Epithelial cell of proximal tubule (primary cell): ENCODE measurements around the gene RSBN1L. TPM values are rescaled to one million over a fixed set of nuclear protein-coding genes. Genes with fewer than 3 reads are reported as not detected.

ENCODE experiments used
- DNase-seq: peaks from one replicate; pipeline ENCODE4 v3.0.0-alpha.2; 2011; ENCODE audit warnings: low read depth
- H3K4me3 ChIP-seq: 2 replicates; pipeline ENCODE4 v1.5.1; 2011; ENCODE audit warnings: low read depth, mild to moderate bottlenecking, low read length
- CTCF ChIP-seq: conservative IDR thresholded peaks from 2 replicates; pipeline ENCODE4 v1.5.1; 2012; ENCODE audit warnings: low read depth, mild to moderate bottlenecking, low read length
- total RNA-seq: library from RNA; depleted of rRNA; stranded (reverse); fragments of >200 nt; gene quantifications from 2 replicates; pipeline ENCODE4 v1.2.3, GENCODE V29; 2015

RSBN1L gene
- total RNA-seq, 1 donor from 2014 or later = 13.0 TPM

- no peak for DNase-seq
- TF ChIP-seq CTCF = no peak
- H3K4me3 ChIP-seq = no peak overlapping the region
These were observed 115.4 kb downstream of the RSBN1L start for GRCh38 chr7:77811516-77812289.

GRCh38 chr7:77812290-77812685 lies 116.0 kb downstream of the RSBN1L start:
- TF ChIP-seq CTCF = no peak
- H3K4me3 ChIP-seq = no peak overlapping the region
- DNase-seq = no peak

- no peak for DNase-seq
- H3K4me3 ChIP-seq = no peak overlapping the region
- TF ChIP-seq CTCF = no peak
These were observed 116.9 kb downstream of the RSBN1L start for GRCh38 chr7:77813180-77813579.

- no peak overlapping the region for H3K4me3 ChIP-seq
- no peak for TF ChIP-seq CTCF
These were observed 122.8 kb downstream of the RSBN1L start for GRCh38 chr7:77819021-77819420.

GRCh38 chr7:77820967-77821366 lies 124.7 kb downstream of the RSBN1L start:
- no peak overlapping the region for H3K4me3 ChIP-seq
- DNase-seq = no peak
- no peak for TF ChIP-seq CTCF

More at GRCh38 chr7:77819021-77819420, 122.8 kb downstream of the RSBN1L start:
- no peak for DNase-seq

GRCh38 chr7:77822269-77822668 lies 126.0 kb downstream of the RSBN1L start:
- TF ChIP-seq CTCF = no peak
- H3K4me3 ChIP-seq = no peak overlapping the region
- DNase-seq = no peak

GRCh38 chr7:77823787-77824186 lies 127.5 kb downstream of the RSBN1L start:
- H3K4me3 ChIP-seq = no peak overlapping the region
- no peak for TF ChIP-seq CTCF
- DNase-seq = no peak
